ENCODE data around the gene MLXIP. TPM values are rescaled to one million over a fixed set of nuclear protein-coding genes. Genes with fewer than 3 reads are reported as not detected.

The MLXIP gene
- total and polyA plus RNA-seq, 2 donors (not counting 3 experiments of a cell fraction or from before 2014, with no cell fraction given) = 22.0 to 72.5 TPM

- Histone ChIP-seq H3K9me1 (replicated peaks; ENCODE audit: control insufficient read depth, extremely low read depth, insufficient read depth, low read length) (no peaks in the 10 kb centered on the region), H3K36me3 (ENCODE audit: control insufficient read depth in 2 of 2, extremely low read depth in 1 of 2, insufficient read depth in 2 of 2, low read length in 2 of 2) (no peaks in the 10 kb centered on the region), H3K27ac (ENCODE audit: insufficient read depth, low read depth, low read length) (no peak overlapping the region), H2AFZ (ENCODE audit: low read depth, low read length) (no peak overlapping the region), H3K79me2 (ENCODE audit: control insufficient read depth, insufficient read depth, low read length) (no peaks in the 10 kb centered on the region), H3K27me3 (ENCODE audit: control insufficient read depth in 2 of 2, insufficient read depth in 2 of 2, low read length in 2 of 2) (peaks cover 0 to 3% of the 10 kb centered on the region in 2 experiments), H4K20me1 (replicated peaks; ENCODE audit: control insufficient read depth, extremely low read depth, insufficient read depth, low read length) (no peaks in the 10 kb centered on the region), H3K9me3 (replicated peaks; ENCODE audit: control insufficient read depth, insufficient read depth, low read length) (no peaks in the 10 kb centered on the region), H3K9ac (replicated peaks; ENCODE audit: extremely low read depth, insufficient read depth, low read length) (no peak overlapping the region), H3K4me2 (ENCODE audit: insufficient read depth, low read length) (no peak overlapping the region), H3K4me3 (replicated peaks in 1 of 3; ENCODE audit: insufficient read depth in 1 of 3, low read depth in 1 of 3, low read length in 3 of 3) (no peak overlapping the region), H3K4me1 (ENCODE audit: control insufficient read depth, extremely low read depth, insufficient read depth, low read length) (no peaks in the 10 kb centered on the region)
- intact Hi-C loops (cut with micrococcal nuclease) = no loop called here
- dilution Hi-C loops (cut with MboI; ENCODE audit: extremely low pct_ligation_motif_present, low sequenced_read_pairs) = no loop called here
- FAIRE-seq (no peak), DNase-seq (ENCODE audit: low read depth, low spot score) (no peak)
- ChIA-PET POLR2A (no interaction called here), CTCF (interaction anchor here (0.6 kb wide), 1 partner anchor 19 kb away, joined by 3 read pairs; no protein-coding TSS in a partner anchor)
- TF ChIP-seq EZH2 (IDR thresholded peaks at IDR 0.05; ENCODE audit: borderline replicate concordance, low read depth, low read length, severe bottlenecking) (no peak), FOS (IDR thresholded peaks at IDR 0.05; ENCODE audit: borderline replicate concordance, insufficient read depth, low read length) (no peak), GATA2 (IDR thresholded peaks at IDR 0.05; ENCODE audit: insufficient read depth, insufficient read length, low read depth, low read length) (no peak), POLR2AphosphoS5 (IDR thresholded peaks at IDR 0.05; ENCODE audit: insufficient read depth, low read depth, low read length) (no peak), POLR2A (IDR thresholded peaks at IDR 0.05; ENCODE audit: low read depth, low read length) (no peak), MAX (IDR thresholded peaks at IDR 0.05; ENCODE audit: insufficient read depth, insufficient read length) (no peak), JUN (IDR thresholded peaks at IDR 0.05; ENCODE audit: borderline replicate concordance, insufficient read depth, insufficient read length, low read depth) (no peak), CTCF (IDR thresholded peaks at IDR 0.05; ENCODE audit: extremely low read depth in 1 of 2, insufficient read depth in 1 of 2, low read depth in 1 of 2, low read length in 2 of 2) (no peak), MYC (IDR thresholded peaks at IDR 0.05; ENCODE audit: low read depth, low read length) (no peak)
- BruUV-seq (replicated peaks) = no TSS peak
Observed at GRCh38 chr12:122171399-122171798, 92.8 kb downstream of the MLXIP start.

Measured in endothelial cell of umbilical vein (primary cell).